ENCODE results near the gene TM4SF20. TPM values are rescaled to one million over a fixed set of nuclear protein-coding genes. Genes with fewer than 3 reads are reported as not detected.

The TM4SF20 gene
- total RNA-seq (2013; cell fraction: nucleolus; rRNA removed): not detected in 2 replicates
- total RNA-seq (2014; rRNA removed) (not detected in 2 replicates), total RNA-seq (2014; rRNA removed; fragmentation: Illumina TruSeq; extraction: Trizol) (not detected in 2 replicates), total RNA-seq (2021) (not detected in 2 replicates), polyA plus RNA-seq (2011; rRNA removed) (0.03 TPM in 1 of 2 replicates, not detected in the other), polyA plus RNA-seq (2014; fragmentation: Illumina TruSeq; extraction: Trizol) (not detected in 2 replicates), polyA plus RNA-seq (2014; fragmentation: Nextera tagmentation; extraction: Ambion mirVana) (under 1 TPM in 1 of 2 experiments, not detected in 1; 0.04 TPM), polyA plus RNA-seq (2014; rRNA removed) (not detected in 2 replicates), polyA plus RNA-seq (2016; fragmentation: Nextera tagmentation; extraction: Ambion mirVana) (under 1 TPM in 1 of 2 experiments, not detected in 1; 0.07 TPM), polyA minus RNA-seq (2011; rRNA and poly(A)+ RNA removed) (not detected in 2 replicates), Bru-seq, nascent RNA (not detected), BruChase-seq, experiment 1, labeled RNA remaining after a 6-hour chase (not detected), BruChase-seq, experiment 2, labeled RNA remaining after a 2-hour chase (not detected)
- not detected for polyA plus RNA-seq (2011; ENCODE audit: low read depth)
- not detected in 2 replicates for polyA plus RNA-seq (2011; cell fraction: cytosol; rRNA removed)
- not detected in 2 replicates for polyA plus RNA-seq (2011; cell fraction: nucleus; rRNA removed)
- not detected in 2 replicates for polyA plus RNA-seq (2012)
- not detected in 2 replicates for polyA minus RNA-seq (2011; cell fraction: cytosol; rRNA and poly(A)+ RNA removed)
- polyA minus RNA-seq (2011; cell fraction: nucleus; rRNA and poly(A)+ RNA removed): not detected in 2 replicates
- long read RNA-seq, experiment 1: 0 reads
- long read RNA-seq, experiment 2: 0 reads

GRCh38 chr2:227379095-227379494 lies at the start of gene TM4SF20:
Gene TM4SF20, minus strand, starts transcription at chr2:227379306. Its CDS starts 38 bp downstream, at chr2:227379268.
- POLR2A ChIA-PET: no interaction called here
- CTCF ChIA-PET: interaction anchor here (0.7 to 1.8 kb wide), 5 partner anchors 8 to 387 kb away, joined by 3 read pairs; no protein-coding TSS in a partner anchor
- ATAC-seq (no peak), DNase-seq (ENCODE audit: low read depth, low spot score) (no peak), FAIRE-seq (no peak)
- TF ChIP-seq CHD4 (IDR thresholded peaks at IDR 0.05) (no peak), BACH1 (IDR thresholded peaks at IDR 0.05; ENCODE audit: borderline replicate concordance) (no peak), IKZF1 (conservative IDR thresholded peaks at IDR 0.05) (no peak), HDAC6 (IDR thresholded peaks at IDR 0.05; ENCODE audit: unreplicated experiment) (no peak), SMC3 (IDR thresholded peaks at IDR 0.05; ENCODE audit: borderline replicate concordance, low read length) (no peak)
- intact Hi-C loops (cut with micrococcal nuclease; ENCODE audit: unreplicated experiment) (no loop called here), in situ Hi-C loops (cut with MboI) (no loop called here)
- RAD21 ChIA-PET (ENCODE audit: unreplicated experiment): interaction anchor here (1.1 kb wide), 1 partner anchor 20 kb away, joined by 4 read pairs; no protein-coding TSS in a partner anchor
- H3K36me3 ChIP-seq (ENCODE audit: control insufficient read depth in 2 of 2, insufficient read depth in 2 of 2, low read length in 1 of 2): no peaks in the 10 kb centered on the region
- no peak within 1 kb of the TSS for H3K27ac ChIP-seq (ENCODE audit: control insufficient read depth, insufficient read depth)
- no peak within 1 kb of the TSS for H3K4me2 ChIP-seq (ENCODE audit: control insufficient read depth, insufficient read depth)
- no peaks in the 10 kb centered on the region for H3K79me2 ChIP-seq (ENCODE audit: control insufficient read depth, insufficient read depth, low read length)
- no TSS peak for BruUV-seq (replicated peaks)
- H3K27me3 ChIP-seq (replicated peaks in 1 of 2; ENCODE audit: control insufficient read depth in 2 of 2, insufficient read depth in 2 of 2, low read length in 1 of 2): no peaks in the 10 kb centered on the region
- SMC1A ChIA-PET (ENCODE audit: uncharacterized antibody, unreplicated experiment): interaction anchor here (1.2 kb wide), 1 partner anchor 27 kb away, joined by 3 read pairs; no protein-coding TSS in a partner anchor
- WGBS (ENCODE audit: insufficient coverage, insufficient replicate concordance, low lambda C conversion rate, missing lambda C conversion rate): 68% methylated on average over 4 of the region's 4 CpGs
- H4K20me1 ChIP-seq (ENCODE audit: control insufficient read depth, insufficient read depth): no peaks in the 10 kb centered on the region
- H3K4me1 ChIP-seq (ENCODE audit: control insufficient read depth, insufficient read depth, low read length): no peaks in the 10 kb centered on the region
- no peak within 1 kb of the TSS for H2AFZ ChIP-seq (ENCODE audit: control insufficient read depth, low read depth, low read length)
- no peak within 1 kb of the TSS for H3K4me3 ChIP-seq
- no peaks in the 10 kb centered on the region for H3K9me3 ChIP-seq (replicated peaks; ENCODE audit: control insufficient read depth, insufficient read depth, low read length)
- no peak within 1 kb of the TSS for H3K9ac ChIP-seq (ENCODE audit: control insufficient read depth, insufficient read depth, low read length)

All from GM12878 (cell line).